IgD-negative memory B cell (primary cell): ENCODE results near the gene KIF6. TPM values are rescaled to one million over a fixed set of nuclear protein-coding genes. Genes with fewer than 3 reads are reported as not detected.

Experiments
- H3K27ac Mint-ChIP-seq, 3 donors: one replicate each; pipeline ENCODE4 v1.8.0; 2020 to 2022; ENCODE audit warnings: mild to moderate bottlenecking in 3 of 3, mixed read lengths in 3 of 3, moderate library complexity in 1 of 3
- H3K27me3 Mint-ChIP-seq: one replicate; pipeline ENCODE4 v1.8.0; 2021; ENCODE audit warnings: mixed read lengths
- H3K36me3 Mint-ChIP-seq: one replicate; pipeline ENCODE4 v1.8.0; 2020; ENCODE audit warnings: mild to moderate bottlenecking, mixed read lengths
- H3K4me1 Mint-ChIP-seq, 3 donors: one replicate each; pipeline ENCODE4 v1.8.0; 2020 to 2022; ENCODE audit warnings: mixed read lengths in 3 of 3, mild to moderate bottlenecking in 1 of 3
- H3K4me3 Mint-ChIP-seq, 4 donors: one replicate each; pipeline ENCODE4 v1.8.0; 2020 to 2022; ENCODE audit warnings: mild to moderate bottlenecking in 4 of 4, mixed read lengths in 4 of 4, moderate library complexity in 3 of 4
- H3K9me3 Mint-ChIP-seq, 3 donors: one replicate each; pipeline ENCODE4 v1.8.0; 2020 to 2021; ENCODE audit warnings: mixed read lengths in 3 of 3, mild to moderate bottlenecking in 1 of 3
- polyA plus RNA-seq: library from polyadenylated mRNA; unstranded; fragments of 300-500 nt; fragmentation: Illumina TruSeq; gene quantifications from one replicate; pipeline ENCODE4 v1.2.3, GENCODE V29; 2021

The KIF6 gene
- polyA plus RNA-seq, 1 donor from 2014 or later: not detected

DNA sequence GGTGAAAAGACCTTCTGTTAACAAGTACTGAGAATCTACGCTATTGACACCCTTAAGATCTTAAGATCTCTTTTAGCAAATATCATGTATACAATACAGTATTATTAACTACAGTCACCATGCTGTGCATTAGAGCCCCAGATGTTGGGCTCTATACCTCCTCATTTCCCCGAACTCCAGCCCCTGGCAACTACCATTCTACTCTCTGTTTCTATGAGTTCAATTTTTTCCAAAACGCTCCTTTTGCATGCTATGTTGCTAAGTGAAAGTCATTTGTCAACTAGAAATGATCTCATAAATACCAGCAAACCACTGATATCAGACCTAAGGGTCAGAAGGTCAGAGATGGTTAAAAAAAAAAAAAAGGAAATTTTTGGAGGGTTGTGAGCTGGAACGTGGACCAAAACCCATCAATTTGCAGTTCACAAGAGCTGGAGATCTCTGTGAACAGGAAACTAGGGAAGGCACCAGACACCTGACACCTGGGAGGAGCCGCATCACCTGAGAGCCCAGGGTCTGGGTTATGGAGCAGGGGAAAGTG lies 280.7 kb downstream of the KIF6 start:
- Mint-ChIP-seq H3K4me1 (no peaks in the 10 kb centered on the region), H3K4me3 (no peak overlapping the region), H3K9me3 (no peaks in the 10 kb centered on the region), H3K27ac (no peak overlapping the region), H3K36me3 (no peaks in the 10 kb centered on the region), H3K27me3 (peaks cover 11% of the 10 kb centered on the region)

GRCh38 chr6:39441986-39442385 lies 283.2 kb downstream of the KIF6 start:
- H3K9me3 Mint-ChIP-seq: no peaks in the 10 kb centered on the region
- H3K4me3 Mint-ChIP-seq: no peak overlapping the region
- H3K4me1 Mint-ChIP-seq: no peaks in the 10 kb centered on the region
- H3K27ac Mint-ChIP-seq: no peak overlapping the region
- peaks cover 6% of the 10 kb centered on the region for H3K27me3 Mint-ChIP-seq
- no peaks in the 10 kb centered on the region for H3K36me3 Mint-ChIP-seq

DNA sequence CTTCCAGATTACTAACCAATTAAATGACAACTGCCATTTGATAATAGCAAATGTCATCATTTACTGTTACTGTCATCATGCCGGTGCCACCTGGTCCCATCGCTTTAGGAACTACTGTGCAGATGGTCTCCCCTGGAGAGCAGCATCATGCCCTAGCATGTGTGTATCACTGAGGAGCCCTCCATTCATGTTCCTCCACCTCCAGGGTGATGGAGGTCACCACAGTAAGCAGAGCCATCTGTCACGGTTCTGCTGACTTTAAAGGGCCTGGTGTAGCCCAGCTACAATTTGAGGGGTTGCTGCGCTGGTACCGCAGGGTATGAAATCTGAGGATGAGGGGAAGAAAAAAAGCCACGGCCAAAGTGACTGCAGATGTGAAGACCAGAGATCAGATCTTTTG lies 283.9 kb downstream of the KIF6 start:
- H3K27me3 Mint-ChIP-seq: peaks cover 6% of the 10 kb centered on the region
- no peak overlapping the region for H3K4me3 Mint-ChIP-seq
- peaks cover 0 to 4% (median 3%) of the 10 kb centered on the region in 3 donors for H3K9me3 Mint-ChIP-seq
- no peaks in the 10 kb centered on the region for H3K4me1 Mint-ChIP-seq
- no peak overlapping the region for H3K27ac Mint-ChIP-seq
- H3K36me3 Mint-ChIP-seq: no peaks in the 10 kb centered on the region

DNA sequence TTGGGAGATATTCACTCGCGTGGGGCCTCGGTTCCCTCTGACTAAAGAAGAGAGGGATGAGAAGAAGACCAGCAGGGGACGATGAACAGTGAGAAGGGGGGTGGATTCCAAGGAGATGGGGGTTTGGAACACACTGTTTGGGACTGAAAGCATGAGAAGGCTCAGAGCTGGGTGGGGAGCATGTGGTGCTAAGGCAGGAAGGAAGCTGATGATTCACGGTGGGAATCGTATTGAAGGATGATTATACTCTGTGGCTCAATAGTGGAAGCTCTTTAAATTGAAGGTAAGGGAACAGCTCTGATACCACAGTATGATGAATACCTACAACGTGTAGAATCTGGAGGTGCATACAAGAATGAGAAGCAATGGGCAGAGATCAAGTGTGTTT lies 285.2 kb downstream of the KIF6 start:
- H3K4me3 Mint-ChIP-seq: no peak overlapping the region
- peaks cover 0 to 5% (median 3%) of the 10 kb centered on the region in 3 donors for H3K9me3 Mint-ChIP-seq
- H3K36me3 Mint-ChIP-seq: no peaks in the 10 kb centered on the region
- no peaks in the 10 kb centered on the region for H3K4me1 Mint-ChIP-seq
- no peak overlapping the region for H3K27ac Mint-ChIP-seq
- peaks cover 3% of the 10 kb centered on the region for H3K27me3 Mint-ChIP-seq

DNA sequence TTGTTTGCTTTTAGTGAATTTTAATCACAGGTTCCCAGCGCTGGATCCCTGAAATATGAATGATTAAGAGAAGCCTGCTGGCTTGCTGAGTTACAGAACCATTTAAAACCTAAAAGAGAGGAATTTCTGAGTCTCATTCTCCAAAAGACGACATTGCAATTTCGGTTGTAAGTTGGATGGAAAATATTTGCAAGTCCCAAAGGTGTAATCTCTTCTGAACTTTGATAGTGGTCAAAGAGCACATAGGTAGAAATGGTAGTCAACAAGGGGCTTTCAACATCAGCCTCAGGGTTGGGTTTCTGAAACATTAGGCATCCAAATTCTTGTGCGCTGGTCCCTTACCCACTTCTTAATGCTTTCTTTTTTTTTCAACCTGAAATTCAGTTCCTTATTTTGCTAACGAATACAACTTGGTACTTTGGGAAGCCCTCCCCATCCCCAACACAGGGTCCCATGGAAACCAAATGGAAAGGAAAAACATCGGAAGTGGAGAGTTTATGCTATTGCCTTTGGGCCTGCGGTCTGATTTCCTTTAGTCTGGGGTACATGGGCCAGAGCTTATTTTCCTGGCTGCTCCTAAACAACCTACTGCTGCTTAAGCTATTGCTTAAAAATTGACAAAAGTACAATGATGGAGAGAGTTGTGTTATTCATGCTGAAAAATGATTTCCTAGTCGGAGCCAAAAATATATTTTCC lies 285.7 kb downstream of the KIF6 start:
- no peaks in the 10 kb centered on the region for H3K36me3 Mint-ChIP-seq
- no peak overlapping the region for H3K27ac Mint-ChIP-seq
- no peaks in the 10 kb centered on the region for H3K4me1 Mint-ChIP-seq
- H3K9me3 Mint-ChIP-seq: peaks cover 0 to 5% (median 3%) of the 10 kb centered on the region in 3 donors
- H3K4me3 Mint-ChIP-seq: no peak overlapping the region
- peaks cover 3% of the 10 kb centered on the region for H3K27me3 Mint-ChIP-seq

GRCh38 chr6:39433630-39434029 lies 291.6 kb downstream of the KIF6 start:
- H3K36me3 Mint-ChIP-seq: peaks cover 2% of the 10 kb centered on the region
- peaks cover 2 to 5% (median 3%) of the 10 kb centered on the region in 3 donors for H3K9me3 Mint-ChIP-seq
- H3K27ac Mint-ChIP-seq: no peak overlapping the region
- H3K4me3 Mint-ChIP-seq: no peak overlapping the region
- H3K27me3 Mint-ChIP-seq: peaks cover 5% of the 10 kb centered on the region
- H3K4me1 Mint-ChIP-seq: peaks cover 0 to 3% (median 0%) of the 10 kb centered on the region in 3 donors

DNA sequence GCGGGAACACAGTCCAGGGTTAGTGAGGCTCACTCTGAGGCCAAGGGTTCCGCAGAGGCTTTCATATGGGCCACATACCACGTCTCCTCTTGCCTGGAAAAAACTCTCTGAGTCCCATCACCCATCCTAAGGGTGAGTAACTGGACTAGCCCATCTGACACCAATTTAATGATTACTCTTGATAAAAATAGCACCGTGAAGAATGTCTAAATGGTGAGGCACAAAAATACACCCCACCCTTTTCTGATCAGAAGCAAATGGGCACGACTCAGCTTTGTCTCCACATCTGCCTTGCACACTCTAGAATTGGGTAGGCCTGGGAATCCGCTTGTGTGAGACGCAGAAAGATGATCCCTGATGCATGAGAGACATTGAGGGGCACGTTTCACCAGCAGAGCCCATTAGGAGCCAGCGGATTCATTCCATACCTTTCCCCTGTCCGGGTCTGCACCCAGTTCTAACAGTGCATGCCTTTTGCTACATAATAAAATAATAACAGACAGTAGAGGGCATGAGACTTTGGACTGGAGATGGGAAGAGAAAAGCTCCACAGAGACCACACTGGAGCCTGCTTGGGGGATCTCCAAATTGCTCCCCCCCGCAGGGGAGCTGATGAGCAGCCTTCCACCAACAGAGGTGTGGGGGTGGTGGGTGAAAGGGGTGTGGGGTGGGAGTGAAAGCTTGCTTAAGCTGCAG lies 292.7 kb downstream of the KIF6 start:
- Mint-ChIP-seq H3K36me3 (peaks cover 2% of the 10 kb centered on the region), H3K4me3 (no peak overlapping the region), H3K9me3 (peaks cover 2 to 5% (median 3%) of the 10 kb centered on the region in 3 donors), H3K27me3 (peaks cover 5% of the 10 kb centered on the region), H3K4me1 (peaks cover 0 to 3% (median 0%) of the 10 kb centered on the region in 3 donors), H3K27ac (no peak overlapping the region)

- Mint-ChIP-seq H3K4me1 (peaks cover 0 to 3% (median 0%) of the 10 kb centered on the region in 3 donors), H3K36me3 (peaks cover 2% of the 10 kb centered on the region), H3K4me3 (no peak overlapping the region), H3K9me3 (peaks cover 0 to 2% (median 0%) of the 10 kb centered on the region in 3 donors), H3K27ac (no peak overlapping the region), H3K27me3 (peaks cover 5% of the 10 kb centered on the region)
These were observed 294.2 kb downstream of the KIF6 start for GRCh38 chr6:39430871-39431523.

DNA sequence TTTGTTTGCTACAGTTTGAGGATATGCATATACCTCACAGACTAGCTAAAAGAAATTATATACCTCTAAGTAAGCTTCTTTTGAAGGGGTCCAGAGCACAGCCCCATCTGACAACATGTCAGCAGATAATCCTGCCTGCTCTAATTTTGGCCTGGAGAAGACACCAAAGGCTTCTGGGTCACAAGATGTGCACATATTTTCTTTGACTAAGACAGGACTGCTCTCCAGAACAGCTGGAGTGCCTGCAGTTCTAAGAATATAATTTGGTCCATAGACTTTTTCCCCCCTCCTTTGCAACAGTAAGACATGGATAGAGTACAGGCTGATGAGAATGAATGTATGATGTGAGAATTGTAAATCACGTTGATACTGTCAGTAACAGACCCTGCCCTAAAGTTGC lies 294.8 kb downstream of the KIF6 start:
- Mint-ChIP-seq H3K9me3 (peaks cover 0 to 2% (median 0%) of the 10 kb centered on the region in 3 donors), H3K27ac (no peak overlapping the region), H3K27me3 (peaks cover 5% of the 10 kb centered on the region), H3K4me1 (peaks cover 0 to 3% (median 0%) of the 10 kb centered on the region in 3 donors), H3K4me3 (no peak overlapping the region), H3K36me3 (peaks cover 2% of the 10 kb centered on the region)

DNA sequence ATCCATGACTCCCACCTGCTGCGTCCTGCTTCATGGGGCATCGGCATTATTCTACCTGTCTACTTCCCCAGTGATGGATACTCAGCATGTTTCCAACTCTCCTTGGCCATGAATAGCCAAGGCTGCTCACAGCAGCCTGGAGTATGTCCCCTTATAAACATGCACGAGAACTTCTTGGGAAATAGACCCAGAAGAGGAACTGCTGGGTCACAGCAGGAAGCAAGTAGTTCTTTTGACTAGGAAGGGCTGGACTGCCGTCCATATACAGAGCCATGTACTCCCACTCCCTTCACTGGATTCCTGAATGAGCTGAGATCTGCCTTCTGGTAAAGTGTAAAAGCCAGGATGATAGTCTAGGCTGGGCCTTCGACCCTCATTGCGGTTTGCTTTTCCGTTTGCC lies 296.4 kb downstream of the KIF6 start:
- H3K27me3 Mint-ChIP-seq: peaks cover 6% of the 10 kb centered on the region
- H3K36me3 Mint-ChIP-seq: peaks cover 2% of the 10 kb centered on the region
- peaks cover 0 to 3% (median 0%) of the 10 kb centered on the region in 3 donors for H3K4me1 Mint-ChIP-seq
- no peak overlapping the region for H3K27ac Mint-ChIP-seq
- no peak overlapping the region for H3K4me3 Mint-ChIP-seq
- peaks cover 0 to 2% (median 0%) of the 10 kb centered on the region in 3 donors for H3K9me3 Mint-ChIP-seq

DNA sequence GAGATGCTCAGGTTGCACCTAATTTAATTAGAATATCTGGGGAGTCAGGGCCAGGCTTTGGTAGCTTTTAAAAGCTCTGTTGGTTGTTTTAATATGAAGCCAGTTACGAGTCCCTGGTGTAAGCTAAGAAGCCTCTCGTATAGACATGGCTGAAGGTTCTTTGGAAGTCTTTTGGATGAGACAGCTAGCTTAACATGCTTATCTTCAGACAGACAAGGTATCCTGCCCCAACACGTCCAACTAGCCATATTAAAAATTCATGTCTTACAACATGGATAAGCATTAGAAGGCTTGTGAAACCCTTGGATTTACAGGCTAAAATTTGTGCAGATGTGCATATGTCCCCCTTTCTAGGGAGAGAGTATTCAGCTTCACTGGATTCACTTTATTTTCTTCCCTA lies 297.1 kb downstream of the KIF6 start:
- Mint-ChIP-seq H3K4me1 (peaks cover 0 to 3% (median 0%) of the 10 kb centered on the region in 3 donors), H3K27ac (no peak overlapping the region), H3K27me3 (peaks cover 6% of the 10 kb centered on the region), H3K36me3 (peaks cover 2% of the 10 kb centered on the region), H3K4me3 (no peak overlapping the region), H3K9me3 (peaks cover 0 to 2% (median 0%) of the 10 kb centered on the region in 3 donors)

DNA sequence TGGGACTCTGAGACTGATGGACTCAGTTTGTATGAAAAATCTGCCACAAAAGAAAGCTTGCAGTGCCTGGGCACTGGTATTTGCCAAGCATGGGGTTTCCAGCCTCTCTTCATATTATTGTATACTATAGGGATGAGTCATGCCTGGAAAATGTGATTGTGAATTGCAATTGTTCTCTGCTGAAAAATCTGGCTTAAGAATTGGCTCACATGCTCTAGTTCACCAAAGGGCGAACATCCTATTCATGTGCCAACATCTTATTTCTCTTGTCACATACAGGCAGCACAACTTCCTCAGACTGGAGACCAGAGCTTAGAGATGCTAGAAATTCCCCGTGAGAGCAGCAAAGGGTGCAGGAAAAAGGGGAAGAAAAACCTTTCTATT lies 299.1 kb downstream of the KIF6 start:
- Mint-ChIP-seq H3K27me3 (peaks cover 7% of the 10 kb centered on the region), H3K9me3 (peaks cover 0 to 2% (median 0%) of the 10 kb centered on the region in 3 donors), H3K27ac (no peak overlapping the region), H3K4me1 (no peaks in the 10 kb centered on the region), H3K4me3 (no peak overlapping the region), H3K36me3 (peaks cover 2% of the 10 kb centered on the region)

DNA sequence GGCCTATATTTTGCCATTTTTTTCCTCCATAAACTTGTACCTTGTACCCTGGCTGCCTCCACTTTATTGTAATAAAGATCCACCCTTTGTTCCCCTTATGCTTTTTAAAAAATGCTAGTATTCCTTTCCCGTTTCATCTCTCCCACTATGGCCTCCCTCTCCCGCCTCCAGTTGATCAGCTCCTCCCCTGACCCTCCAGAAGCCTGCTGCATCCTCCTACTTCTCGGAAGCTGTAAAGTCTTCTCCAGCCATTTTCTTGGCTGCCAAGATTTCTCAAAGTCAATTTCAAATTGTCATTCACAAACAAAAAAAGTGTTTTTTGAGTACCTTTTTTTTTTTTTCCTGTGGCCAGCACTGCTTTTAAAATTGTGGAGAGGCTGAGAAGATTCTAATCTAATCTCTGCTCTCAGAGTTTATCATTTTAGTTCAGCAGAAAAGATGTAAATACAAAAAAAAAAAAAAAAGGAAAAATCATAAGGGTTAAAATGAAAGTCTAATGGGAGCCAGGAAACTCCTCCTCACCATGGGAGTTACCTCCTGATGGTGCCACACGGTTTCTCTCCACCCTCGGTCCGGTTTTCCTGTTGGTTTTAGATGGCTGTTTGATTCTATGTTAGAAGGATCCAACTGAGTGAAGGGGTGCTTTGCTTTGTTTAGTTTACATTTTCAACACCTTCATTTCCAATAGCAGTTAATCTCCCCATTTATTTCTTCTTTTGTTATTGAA lies 299.7 kb downstream of the KIF6 start:
- Mint-ChIP-seq H3K4me1 (no peaks in the 10 kb centered on the region), H3K36me3 (peaks cover 2% of the 10 kb centered on the region), H3K4me3 (no peak overlapping the region), H3K27me3 (peaks cover 7% of the 10 kb centered on the region), H3K27ac (no peak overlapping the region), H3K9me3 (peaks cover 0 to 2% (median 0%) of the 10 kb centered on the region in 3 donors)

- Mint-ChIP-seq H3K36me3 (peaks cover under 1% of the 10 kb centered on the region), H3K4me3 (no peak overlapping the region), H3K9me3 (peaks cover 0 to under 1% (median 0%) of the 10 kb centered on the region in 3 donors), H3K27ac (no peak overlapping the region), H3K27me3 (peaks cover 4% of the 10 kb centered on the region), H3K4me1 (no peaks in the 10 kb centered on the region)
These were observed 300.4 kb downstream of the KIF6 start for GRCh38 chr6:39424831-39425230.
